CD14-positive monocyte (primary cell): Measurements from ENCODE around the gene ENAM. TPM values are rescaled to one million over a fixed set of nuclear protein-coding genes. Genes with fewer than 3 reads are reported as not detected.

Experiments
- DNase-seq, 3 donors: peaks; one replicate each; pipeline ENCODE4 v3.0.0-alpha.2; 2011 to 2022
- H2AFZ ChIP-seq: 2 replicates; pipeline ENCODE4 v1.6.0; 2012; ENCODE audit warnings: mild to moderate bottlenecking, low read depth, low read length, inconsistent platforms; ENCODE audit not compliant: insufficient read depth, poor library complexity, severe bottlenecking
- H3K27ac ChIP-seq, 2 donors: 1 replicate in 1 of 2; 2 replicates in 1 of 2; pipeline ENCODE4 v1.5.1; 2012 to 2013; ENCODE audit warnings: low read length in 2 of 2, control low read depth in 1 of 2, inconsistent platforms in 1 of 2, low read depth in 1 of 2, mild to moderate bottlenecking in 1 of 2
- H3K27me3 ChIP-seq, 2 donors: one replicate each; pipeline versions ENCODE4 v1.6.0 to v1.6.1; 2011 to 2013; ENCODE audit warnings: low read length in 2 of 2; ENCODE audit not compliant: control insufficient read depth in 2 of 2, insufficient read depth in 2 of 2
- H3K36me3 ChIP-seq, 2 donors: replicated peaks in 1 of 2; 1 replicate in 1 of 2; 2 replicates in 1 of 2; pipeline versions ENCODE4 v1.5.1 to v1.6.1; 2012 to 2013; ENCODE audit warnings: low read length in 2 of 2, control low read depth in 1 of 2, inconsistent platforms in 1 of 2, mild to moderate bottlenecking in 1 of 2; ENCODE audit not compliant: insufficient read depth in 2 of 2, control insufficient read depth in 1 of 2
- H3K4me1 ChIP-seq, 2 donors: 1 replicate in 1 of 2; 2 replicates in 1 of 2; pipeline versions ENCODE4 v1.5.1 to v1.6.1; 2012 to 2013; ENCODE audit warnings: low read length in 2 of 2, control low read depth in 1 of 2, inconsistent platforms in 1 of 2, mild to moderate bottlenecking in 1 of 2, moderate library complexity in 1 of 2; ENCODE audit not compliant: insufficient read depth in 2 of 2, control insufficient read depth in 1 of 2
- H3K4me2 ChIP-seq: replicated peaks from 2 replicates; pipeline ENCODE3; 2012; ENCODE audit warnings: low read length, moderate library complexity, mild to moderate bottlenecking; ENCODE audit not compliant: poor library complexity, severe bottlenecking; ENCODE audit errors: extremely low read depth
- H3K4me3 ChIP-seq, 3 experiments: fragments of 200-600 bp in 1 of 3; sonication (generic) in 1 of 3; replicated peaks in 1 of 3; 1 replicate in 2 of 3; 2 replicates in 1 of 3; pipeline ENCODE4 v1.5.1; 2011 to 2013; ENCODE audit warnings: low read length in 3 of 3, mild to moderate bottlenecking in 3 of 3, control low read depth in 2 of 3, low read depth in 2 of 3, inconsistent platforms in 1 of 3, moderate library complexity in 1 of 3
- H3K79me2 ChIP-seq: 2 replicates; pipeline ENCODE4 v1.6.0; 2012; ENCODE audit warnings: mild to moderate bottlenecking, control low read depth, inconsistent platforms, low read length, moderate library complexity; ENCODE audit not compliant: insufficient read depth
- H3K9ac ChIP-seq: 2 replicates; pipeline ENCODE4 v1.6.0; 2017; ENCODE audit warnings: low read length, mild to moderate bottlenecking; ENCODE audit not compliant: insufficient read depth, poor library complexity, severe bottlenecking
- H3K9me3 ChIP-seq, 2 donors: replicated peaks in 1 of 2; 1 replicate in 1 of 2; 2 replicates in 1 of 2; pipeline versions ENCODE4 v1.5.1 to v1.6.1; 2012 to 2013; ENCODE audit warnings: low read length in 2 of 2, control low read depth in 1 of 2; ENCODE audit not compliant: control insufficient read depth in 1 of 2, insufficient read depth in 1 of 2
- H4K20me1 ChIP-seq: 2 replicates; pipeline ENCODE4 v1.6.0; 2012; ENCODE audit warnings: mild to moderate bottlenecking, low read length, control low read depth, moderate library complexity; ENCODE audit not compliant: insufficient read depth
- H3K27ac Mint-ChIP-seq, 7 donors: one replicate each; pipeline ENCODE4 v1.8.0; 2020; ENCODE audit warnings: mild to moderate bottlenecking in 7 of 7, mixed read lengths in 7 of 7, moderate library complexity in 6 of 7, inconsistent platforms in 2 of 7
- H3K27me3 Mint-ChIP-seq, 3 donors: one replicate each; pipeline ENCODE4 v1.8.0; 2021 to 2022; ENCODE audit warnings: low read depth in 3 of 3, mild to moderate bottlenecking in 3 of 3, mixed read lengths in 3 of 3, moderate library complexity in 3 of 3, inconsistent platforms in 1 of 3
- H3K36me3 Mint-ChIP-seq, 2 donors: one replicate each; pipeline ENCODE4 v1.8.0; 2020; ENCODE audit warnings: mixed read lengths in 2 of 2, inconsistent platforms in 1 of 2, mild to moderate bottlenecking in 1 of 2
- H3K4me1 Mint-ChIP-seq: one replicate; pipeline ENCODE4 v1.8.0; 2020; ENCODE audit warnings: mild to moderate bottlenecking, mixed read lengths
- H3K4me3 Mint-ChIP-seq, 2 donors: one replicate each; pipeline ENCODE4 v1.8.0; 2020; ENCODE audit warnings: mild to moderate bottlenecking in 2 of 2, mixed read lengths in 2 of 2, moderate library complexity in 1 of 2
- H3K9me3 Mint-ChIP-seq, 7 donors: one replicate each; pipeline ENCODE4 v1.8.0; 2020 to 2022; ENCODE audit warnings: mixed read lengths in 7 of 7, mild to moderate bottlenecking in 6 of 7, moderate library complexity in 6 of 7, inconsistent platforms in 2 of 7
- WGBS: methylation state at CpG from one replicate; pipeline ENCODE4 v1.1.5; 2013; ENCODE audit warnings: missing lambda C conversion rate; ENCODE audit not compliant: insufficient coverage; 5-methylcytosine and 5-hydroxymethylcytosine counted together
- intact Hi-C, 2 donors: fragments of 100-400 bp; cut with micrococcal nuclease; formaldehyde crosslinking; loops; one replicate each; pipeline versions ENCODE4 v1.15.0 to v1.15.1; 2023
- polyA plus RNA-seq, 3 donors: library from polyadenylated mRNA; depleted of rRNA in 1 of 3; unstranded in 2 of 3; stranded (reverse) in 1 of 3; fragments of 300-500 nt in 2 of 3; fragments of >200 nt in 1 of 3; fragmentation: Illumina TruSeq in 2 of 3; gene quantifications; 1 replicate in 2 of 3; 2 replicates in 1 of 3; pipeline ENCODE4 v1.2.3, GENCODE V29; 2012 to 2021
- TF ChIP-seq, protein P1 (sequence below): fragments of 200-600 bp; IDR thresholded peaks from one replicate; pipeline ENCODE4 v1.8.0; 2022; ENCODE audit warnings: antibody characterized with exemption, mild to moderate bottlenecking

ENAM gene
- polyA plus RNA-seq, 3 donors = not detected

DNA sequence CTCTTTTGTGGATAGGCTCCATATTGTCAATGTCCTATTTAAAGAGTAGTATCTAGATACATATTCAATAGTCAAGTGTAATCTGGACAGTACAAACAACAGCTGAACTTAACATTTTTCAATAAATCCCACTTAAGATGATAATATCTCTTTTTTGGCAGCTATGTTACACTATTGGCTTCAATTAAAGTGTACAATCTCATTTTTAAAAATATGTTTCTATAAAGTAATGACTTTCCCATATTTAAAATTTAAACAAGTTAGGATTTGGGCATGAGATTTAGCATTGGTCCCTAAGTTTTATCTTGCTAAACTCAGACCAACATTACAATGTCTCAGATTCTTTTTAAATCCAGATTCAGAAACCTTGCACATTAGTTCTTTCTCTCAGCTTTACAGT, 45.6 kb downstream of the ENAM start:
- Histone ChIP-seq H2AFZ (no peak overlapping the region), H3K9me3 (no peaks in the 10 kb centered on the region), H3K4me1 (no peaks in the 10 kb centered on the region), H3K36me3 (no peaks in the 10 kb centered on the region), H3K27me3 (no peaks in the 10 kb centered on the region), H3K4me3 (no peak overlapping the region), H3K79me2 (no peaks in the 10 kb centered on the region), H3K9ac (no peak overlapping the region), H3K27ac (no peak overlapping the region), H4K20me1 (no peaks in the 10 kb centered on the region), H3K4me2 (no peak overlapping the region)
- Mint-ChIP-seq H3K9me3 (peaks cover 0 to 2% (median 0%) of the 10 kb centered on the region in 7 donors), H3K36me3 (no peaks in the 10 kb centered on the region), H3K27me3 (peaks cover 0 to 1% (median 0%) of the 10 kb centered on the region in 3 donors), H3K27ac (no peak overlapping the region), H3K4me1 (peaks cover 3% of the 10 kb centered on the region), H3K4me3 (no peak overlapping the region)
- TF ChIP-seq, protein P1, sequence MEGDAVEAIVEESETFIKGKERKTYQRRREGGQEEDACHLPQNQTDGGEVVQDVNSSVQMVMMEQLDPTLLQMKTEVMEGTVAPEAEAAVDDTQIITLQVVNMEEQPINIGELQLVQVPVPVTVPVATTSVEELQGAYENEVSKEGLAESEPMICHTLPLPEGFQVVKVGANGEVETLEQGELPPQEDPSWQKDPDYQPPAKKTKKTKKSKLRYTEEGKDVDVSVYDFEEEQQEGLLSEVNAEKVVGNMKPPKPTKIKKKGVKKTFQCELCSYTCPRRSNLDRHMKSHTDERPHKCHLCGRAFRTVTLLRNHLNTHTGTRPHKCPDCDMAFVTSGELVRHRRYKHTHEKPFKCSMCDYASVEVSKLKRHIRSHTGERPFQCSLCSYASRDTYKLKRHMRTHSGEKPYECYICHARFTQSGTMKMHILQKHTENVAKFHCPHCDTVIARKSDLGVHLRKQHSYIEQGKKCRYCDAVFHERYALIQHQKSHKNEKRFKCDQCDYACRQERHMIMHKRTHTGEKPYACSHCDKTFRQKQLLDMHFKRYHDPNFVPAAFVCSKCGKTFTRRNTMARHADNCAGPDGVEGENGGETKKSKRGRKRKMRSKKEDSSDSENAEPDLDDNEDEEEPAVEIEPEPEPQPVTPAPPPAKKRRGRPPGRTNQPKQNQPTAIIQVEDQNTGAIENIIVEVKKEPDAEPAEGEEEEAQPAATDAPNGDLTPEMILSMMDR = no peak
- no peak for DNase-seq
- intact Hi-C loops = no loop called here

DNA sequence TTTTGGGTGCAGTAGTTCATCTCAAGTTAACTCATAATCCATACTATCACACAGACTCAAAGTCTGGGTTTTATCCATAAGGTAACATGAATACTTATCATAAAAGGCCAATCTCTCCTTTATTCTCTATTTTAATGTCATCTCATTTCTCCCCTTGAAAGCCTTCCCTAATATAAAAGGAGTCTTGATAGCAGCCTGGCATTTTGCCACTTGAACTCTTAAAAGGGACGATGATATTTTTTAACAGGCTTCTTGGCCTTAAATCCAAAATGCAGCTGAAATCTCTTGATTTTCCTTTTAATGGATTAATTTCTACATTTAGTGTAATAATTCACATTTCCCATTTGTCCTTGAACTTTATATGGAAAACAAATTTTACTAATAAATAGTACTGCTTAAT, 46.2 kb downstream of the ENAM start:
- intact Hi-C loops = no loop called here

More for the DNA sequence above, 46.2 kb downstream of the ENAM start:
- no peaks in the 10 kb centered on the region for H3K36me3 Mint-ChIP-seq
- WGBS = no CpG with 5 or more reads among the region's 1 CpG
- H3K27me3 ChIP-seq = no peaks in the 10 kb centered on the region
- no peaks in the 10 kb centered on the region for H3K36me3 ChIP-seq
- no peak overlapping the region for H3K4me3 Mint-ChIP-seq
- no peak overlapping the region for H2AFZ ChIP-seq
- H3K27me3 Mint-ChIP-seq = peaks cover 0 to 1% (median 0%) of the 10 kb centered on the region in 3 donors
- H3K4me1 Mint-ChIP-seq = peaks cover 3% of the 10 kb centered on the region
- H3K4me2 ChIP-seq = no peak overlapping the region
- no peak overlapping the region for H3K27ac ChIP-seq
- H3K9me3 Mint-ChIP-seq = peaks cover 0 to 2% (median 0%) of the 10 kb centered on the region in 7 donors
- no peaks in the 10 kb centered on the region for H4K20me1 ChIP-seq
- no peaks in the 10 kb centered on the region for H3K79me2 ChIP-seq
- H3K9ac ChIP-seq = no peak overlapping the region
- H3K4me3 ChIP-seq = no peak overlapping the region
- TF ChIP-seq, protein P1 = no peak
- no peak for DNase-seq
- H3K9me3 ChIP-seq = no peaks in the 10 kb centered on the region
- no peaks in the 10 kb centered on the region for H3K4me1 ChIP-seq
- no peak overlapping the region for H3K27ac Mint-ChIP-seq
